HK-2 (cell line): Measurements from ENCODE around the gene STK32B.
"Not testable (repeated sequence)": the region's sequence is repeated elsewhere in the genome, so short reads cannot be mapped to it uniquely, and the experiment has no call there.

Source experiments
- DNase-seq: peaks from one replicate; pipeline ENCODE4 v3.0.0-alpha.2; 2018; ENCODE audit not compliant: unreplicated experiment

STK32B gene

DNA sequence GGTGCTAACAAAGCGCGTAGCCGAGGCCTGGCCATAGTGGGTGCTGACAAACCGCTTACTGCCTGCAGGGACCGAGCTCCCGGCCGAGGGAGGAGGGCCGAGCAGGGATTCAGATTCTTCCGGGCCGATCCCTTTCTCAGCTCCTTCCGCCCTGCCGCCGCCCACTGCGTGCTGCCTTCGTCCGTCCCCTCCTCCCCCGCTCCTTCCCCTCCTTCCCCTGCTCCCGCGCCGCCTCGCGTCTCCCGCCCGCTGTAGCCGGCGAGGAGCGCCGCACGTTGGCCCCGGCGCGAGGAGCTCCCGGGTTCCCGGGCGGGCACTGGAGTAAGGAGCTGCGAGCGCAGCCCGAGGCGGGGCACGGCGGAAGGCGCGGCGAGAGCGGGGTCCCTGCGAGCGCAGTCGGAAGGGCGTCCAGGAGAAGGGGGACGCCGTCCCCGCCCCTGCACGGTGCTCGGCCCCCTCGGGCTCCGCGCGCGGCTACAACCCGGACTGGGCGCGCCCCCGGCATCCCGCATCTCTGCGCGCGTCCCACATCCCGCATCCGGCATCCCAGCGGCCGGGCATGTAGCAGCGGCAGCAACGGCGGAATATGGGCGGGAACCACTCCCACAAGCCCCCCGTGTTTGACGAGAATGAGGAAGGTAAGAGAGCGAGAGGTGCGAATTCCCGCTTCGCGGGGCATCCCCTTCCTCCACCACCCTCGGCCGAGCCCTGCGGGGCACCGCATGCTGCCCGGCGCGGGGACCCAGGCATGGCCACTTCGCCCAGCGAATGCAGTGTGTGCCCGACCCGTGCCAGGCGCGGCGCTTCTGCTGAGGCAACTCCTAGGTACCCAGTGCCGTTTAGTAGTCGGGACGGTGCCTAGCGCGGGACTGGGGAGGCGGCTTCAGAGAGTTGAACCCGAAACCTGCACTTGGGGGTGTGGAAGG is at the start of gene STK32B:
STK32B (plus strand) TSS at position 203 of the 926 bp plus-strand sequence.
- DNase-seq = peak; percentile 90

DNA sequence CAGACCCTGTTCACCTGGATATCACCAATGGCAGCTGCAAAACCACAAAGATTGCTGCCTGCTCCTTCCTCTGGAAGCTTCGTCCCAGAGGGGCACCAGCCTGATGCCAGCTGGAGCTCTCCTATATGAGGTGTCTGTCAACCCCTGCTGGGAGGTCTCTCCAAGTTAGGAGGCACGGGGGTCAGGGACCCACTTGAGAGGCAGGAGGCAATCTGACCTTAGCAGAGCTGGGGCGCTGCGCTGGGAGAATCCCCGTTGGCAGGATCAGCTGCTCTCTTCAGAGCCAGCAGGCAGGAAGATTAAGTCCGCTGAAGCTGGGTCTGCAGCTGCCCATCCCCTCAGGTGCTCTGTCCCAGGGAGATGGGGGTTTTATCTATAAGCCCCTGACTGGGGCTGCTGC is 49.6 kb upstream of the STK32B start:
- DNase-seq = not testable (repeated sequence)

- DNase-seq = no peak
Measured at GRCh38 chr4:5003372-5003857, 47.9 kb upstream of the STK32B start.

DNA sequence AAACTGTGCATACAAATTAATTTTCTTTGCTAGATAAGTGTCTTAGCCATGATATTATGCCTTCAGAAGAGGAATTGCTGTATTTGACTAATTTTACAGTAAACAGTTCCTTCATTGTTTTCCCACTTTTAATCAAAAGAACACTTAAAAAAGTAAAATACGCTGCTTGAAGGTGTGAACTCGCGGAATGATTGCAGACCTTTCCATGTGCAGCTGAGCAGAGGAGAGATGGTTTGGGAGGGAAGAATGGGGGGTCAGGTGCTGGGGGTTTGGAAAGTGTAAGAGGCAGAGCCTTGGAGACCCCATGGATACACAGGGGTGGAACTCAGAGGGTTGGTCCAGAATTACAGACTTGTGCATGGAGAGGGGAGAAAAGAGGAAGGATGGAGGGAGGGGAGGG is 47.4 kb upstream of the STK32B start:
- DNase-seq = no peak

GRCh38 chr4:5004496-5004895 is 46.8 kb upstream of the STK32B start:
- no peak for DNase-seq

- not testable (repeated sequence) for DNase-seq
Measured at GRCh38 chr4:5006932-5007331, 44.3 kb upstream of the STK32B start.

DNA sequence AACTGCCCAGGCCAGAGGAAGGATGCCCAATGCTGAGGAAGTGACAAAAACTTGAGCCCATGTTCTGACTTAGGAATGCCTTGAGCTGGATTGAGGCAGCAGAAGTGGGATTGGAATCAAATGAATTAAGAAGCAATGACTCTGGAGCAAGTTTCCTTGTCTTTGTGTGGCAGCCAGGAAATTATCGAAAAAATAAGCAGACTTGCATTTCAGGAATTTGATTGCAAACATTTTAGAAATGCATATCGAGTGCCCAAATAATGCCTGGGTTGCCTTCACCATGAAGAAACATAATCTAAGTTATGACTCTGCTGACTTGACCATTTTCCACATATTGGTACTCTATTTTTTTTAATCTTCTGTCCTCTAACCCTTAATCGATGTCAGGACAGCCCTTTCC is 41.5 kb upstream of the STK32B start:
- DNase-seq = no peak

DNA sequence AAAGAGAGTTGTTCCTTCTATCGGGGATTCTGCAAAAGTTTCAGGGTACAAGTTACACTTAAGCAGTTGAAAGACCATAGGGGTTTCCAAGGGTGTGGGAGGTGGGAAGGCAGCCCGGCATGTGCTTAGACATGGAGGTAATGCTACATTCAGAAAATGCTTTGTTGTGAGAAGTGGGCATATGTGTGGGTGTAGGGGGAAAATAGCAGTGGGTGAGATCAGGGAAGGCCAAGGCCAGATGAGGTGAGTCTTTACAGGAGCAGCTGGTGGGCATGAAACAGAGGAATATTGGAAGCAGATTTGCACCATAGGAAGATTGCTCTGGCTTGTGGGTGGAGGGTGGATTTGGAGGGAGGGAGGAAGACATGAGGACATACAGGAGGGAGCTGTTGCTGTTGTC is 40.3 kb upstream of the STK32B start:
- no peak for DNase-seq

DNA sequence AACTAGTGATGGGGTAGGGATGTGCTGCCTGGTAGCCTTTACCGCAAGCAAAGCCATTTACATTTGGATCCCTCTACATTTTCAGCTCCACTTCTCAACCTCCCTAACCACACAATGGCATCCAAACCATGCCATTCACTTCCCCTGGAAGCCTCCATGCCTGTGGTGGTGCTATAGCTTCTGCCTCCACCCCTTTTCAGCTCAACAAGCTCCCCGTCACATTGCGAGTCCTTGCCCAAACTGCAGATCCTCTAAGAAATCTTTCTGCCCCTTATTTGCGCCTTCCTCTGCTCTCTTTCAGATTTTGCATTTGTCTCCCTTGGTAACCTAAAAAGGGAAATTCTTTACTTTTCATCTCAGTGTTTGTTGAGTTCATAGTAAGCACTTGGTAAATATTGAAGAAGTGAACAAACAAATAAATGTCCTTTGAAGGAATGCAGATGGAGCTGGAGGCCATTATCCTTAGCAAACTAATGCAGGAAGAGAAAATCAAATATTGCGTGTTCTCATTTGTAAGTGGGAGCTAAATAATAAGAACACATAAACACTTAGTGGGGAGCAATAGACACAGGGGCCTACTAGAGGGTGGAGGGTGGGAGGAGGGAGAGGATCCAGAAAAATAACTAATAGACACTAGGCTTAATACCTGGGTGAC is 38.9 kb upstream of the STK32B start:
- no peak for DNase-seq

GRCh38 chr4:5012958-5013357 is 38.3 kb upstream of the STK32B start:
- DNase-seq = no peak

GRCh38 chr4:5014007-5014682 is 37.1 kb upstream of the STK32B start:
- DNase-seq = no peak

GRCh38 chr4:5018096-5018495 is 33.2 kb upstream of the STK32B start:
- no peak for DNase-seq

DNA sequence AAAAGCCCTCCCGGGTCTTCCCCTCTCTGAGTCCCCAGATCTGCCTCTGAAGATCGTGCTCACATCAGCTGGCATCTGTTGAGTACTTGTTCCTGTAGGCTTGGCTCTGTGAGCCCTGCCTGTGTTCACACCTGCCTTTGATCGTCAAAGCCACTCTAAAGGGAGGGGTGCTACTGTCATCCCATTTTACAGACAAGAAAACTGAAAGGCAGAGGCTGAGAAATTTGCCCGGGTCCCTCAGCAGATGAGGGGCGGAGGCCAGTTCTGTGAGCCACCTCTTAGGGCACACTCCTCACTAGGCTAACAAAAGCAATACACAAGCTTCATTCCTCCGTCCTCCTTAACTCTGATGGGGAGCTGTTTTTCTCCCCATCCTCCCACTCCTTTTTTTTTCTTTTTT is 32.7 kb upstream of the STK32B start:
- no peak for DNase-seq

DNA sequence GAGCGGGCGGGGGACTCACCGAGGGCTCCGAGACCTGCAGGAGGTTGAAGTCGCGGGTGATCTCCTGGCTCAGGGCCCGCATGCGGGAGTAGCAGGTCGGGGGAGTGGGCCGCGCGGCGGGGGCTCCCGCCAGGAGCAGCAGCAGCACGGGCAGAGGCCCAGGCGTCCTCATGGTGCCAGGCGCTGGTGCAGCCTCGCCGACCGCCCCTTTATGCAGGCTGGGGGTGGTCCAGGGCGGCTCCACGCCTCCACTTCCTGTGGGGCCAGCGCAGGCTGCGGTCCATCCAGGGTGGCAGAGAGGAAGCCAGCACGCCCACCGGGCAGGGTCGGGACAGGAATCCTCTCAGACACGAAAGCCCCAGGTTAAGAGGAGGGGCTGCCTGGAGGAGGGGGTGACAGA is 32.0 kb upstream of the STK32B start, which contains the start of gene CYTL1:
CYTL1 (minus strand) TSS at position 185 of the 400 bp plus-strand sequence; CDS start at position 172, 13 bp downstream.
- no peak for DNase-seq

DNA sequence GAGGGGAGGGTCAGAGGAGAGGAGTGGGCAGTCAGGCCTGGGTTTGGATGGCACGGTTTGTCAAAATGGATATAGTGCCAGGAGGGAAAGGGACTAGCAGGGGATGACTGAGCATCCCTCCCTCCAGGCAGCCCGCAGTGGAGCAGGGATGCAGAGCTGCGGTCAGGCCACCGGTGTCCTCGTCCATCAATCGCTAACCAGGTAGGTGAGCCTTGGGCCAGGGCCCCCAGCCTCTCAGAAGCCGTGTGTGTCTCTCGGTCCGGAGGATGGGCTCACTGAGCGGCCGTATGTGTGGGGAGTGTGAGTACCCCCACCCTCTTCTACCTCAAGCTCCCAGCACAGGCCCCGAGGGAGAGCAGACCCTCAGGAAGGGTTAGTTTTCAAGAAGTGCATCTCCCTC is 31.5 kb upstream of the STK32B start:
- DNase-seq = no peak

- DNase-seq = no peak
Measured at GRCh38 chr4:5020341-5020740, 30.9 kb upstream of the STK32B start.

DNA sequence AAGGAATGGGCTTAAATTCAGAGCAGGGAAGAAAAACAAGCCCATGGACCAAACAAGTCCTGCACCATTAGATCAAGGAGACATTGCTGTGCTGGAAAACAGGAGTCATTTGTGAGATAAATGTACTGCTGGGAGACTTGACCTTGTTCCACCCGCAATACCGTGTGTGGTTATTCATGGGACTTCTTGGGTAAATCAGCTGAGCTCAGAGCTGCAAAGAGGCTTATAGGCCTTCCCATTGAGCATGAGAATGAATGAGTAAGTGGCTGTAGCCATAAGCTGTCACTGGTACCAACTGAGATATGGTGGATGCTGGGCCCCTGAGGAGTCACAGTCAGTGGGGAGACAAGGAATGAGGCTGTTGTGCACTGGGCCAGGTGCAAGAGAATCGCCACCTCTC is 29.7 kb upstream of the STK32B start:
- no peak for DNase-seq

GRCh38 chr4:5024673-5025072 is 26.6 kb upstream of the STK32B start:
- no peak for DNase-seq

GRCh38 chr4:5026371-5026770 is 24.9 kb upstream of the STK32B start:
- no peak for DNase-seq

- DNase-seq = no peak
Measured at GRCh38 chr4:5027346-5027745, 23.9 kb upstream of the STK32B start.

DNA sequence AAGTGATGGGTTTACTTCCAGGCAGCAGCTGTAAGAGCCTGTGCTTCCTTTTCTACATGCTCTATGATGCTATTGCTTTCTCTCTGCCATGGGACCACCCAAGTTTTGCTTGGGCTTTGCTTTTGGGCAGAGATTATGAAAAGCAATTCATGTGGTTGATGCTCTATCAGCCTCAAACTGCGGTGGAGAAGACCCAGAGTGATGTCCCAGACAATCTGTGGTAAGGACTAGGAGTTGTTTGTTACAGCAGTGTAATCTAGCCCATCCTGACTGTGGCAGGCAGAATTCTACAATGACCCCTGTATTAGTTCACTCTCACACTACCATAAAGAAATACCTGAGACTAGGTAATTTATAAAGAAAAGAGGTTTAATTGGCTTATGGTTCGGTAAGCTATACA is 22.8 kb upstream of the STK32B start:
- DNase-seq = no peak

DNA sequence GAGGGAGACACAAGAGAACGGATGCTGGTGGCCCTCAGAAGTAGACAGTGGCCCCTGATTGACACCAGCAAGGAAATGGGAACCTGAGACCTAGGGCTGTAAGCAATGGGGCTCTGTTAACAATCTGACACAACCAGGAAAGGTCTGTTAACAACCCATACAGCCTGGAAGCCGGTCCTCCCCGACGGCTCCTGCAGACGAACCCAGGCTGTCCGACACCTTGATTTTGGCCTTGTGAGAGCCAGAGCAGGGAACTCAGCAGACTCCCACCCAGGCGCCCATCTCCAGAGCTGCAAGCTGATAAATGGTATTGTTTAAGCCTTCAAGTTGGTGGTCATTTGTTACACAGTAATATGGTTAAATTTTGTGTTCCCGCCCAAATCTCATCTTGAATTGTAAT is 21.8 kb upstream of the STK32B start:
- DNase-seq = no peak
